Endothelial cell of umbilical vein (primary cell): ENCODE results near the gene FGFRL1. TPM values are rescaled to one million over a fixed set of nuclear protein-coding genes. Genes with fewer than 3 reads are reported as not detected.
"Not testable (repeated sequence)": the region's sequence is repeated elsewhere in the genome, so short reads cannot be mapped to it uniquely, and the experiment has no call there.

Experiments
- BruUV-seq: library from RNA; stranded (reverse); fragments of 400-500 nt; replicated peaks from 2 replicates; lab custom pipeline; 2021; lab: Mats Ljungman, UMichigan
- CTCF ChIA-PET: fragments of 300-600, 350-600 bp; sonication (Branson Sonifier 250); formaldehyde crosslinking; loops from one replicate; lab custom pipeline; 2021; ENCODE audit warnings: antibody characterized with exemption, inconsistent platforms; lab: Charles Lee
- POLR2A ChIA-PET: fragments of 300-600, 350-600 bp; sonication (Branson Sonifier 250); formaldehyde crosslinking; loops from one replicate; lab custom pipeline; 2021; ENCODE audit warnings: antibody characterized with exemption, inconsistent platforms; lab: Charles Lee
- DNase-seq: peaks from one replicate; pipeline ENCODE4 v3.0.0-alpha.2; 2011; ENCODE audit warnings: low read depth, low spot score
- FAIRE-seq: peaks from 2 replicates; lab custom pipeline; 2011; peaks lifted over from hg19 to GRCh38; lab: Jason Lieb, UNC
- H2AFZ ChIP-seq: 2 replicates; pipeline ENCODE4 v1.6.0; 2012; ENCODE audit warnings: low read depth, low read length, control low read depth, inconsistent platforms
- H3K27ac ChIP-seq: 2 replicates; pipeline ENCODE4 v1.5.1; 2011; ENCODE audit warnings: low read depth, mild to moderate bottlenecking, control low read depth, low read length, moderate library complexity; ENCODE audit not compliant: insufficient read depth
- H3K27me3 ChIP-seq, 2 experiments: 2 replicates each; pipeline versions ENCODE4 v1.6.0 to v1.6.1; 2011; ENCODE audit warnings: low read length in 2 of 2, mixed read lengths in 1 of 2; ENCODE audit not compliant: control insufficient read depth in 2 of 2, insufficient read depth in 2 of 2
- H3K36me3 ChIP-seq, 2 experiments: 2 replicates in 1 of 2; 3 replicates in 1 of 2; pipeline ENCODE4 v1.5.1; 2011; ENCODE audit warnings: low read length in 2 of 2, mild to moderate bottlenecking in 1 of 2, moderate library complexity in 1 of 2; ENCODE audit not compliant: control insufficient read depth in 2 of 2, insufficient read depth in 2 of 2; ENCODE audit errors: extremely low read depth in 1 of 2
- H3K4me1 ChIP-seq: 3 replicates; pipeline ENCODE4 v1.5.1; 2011; ENCODE audit warnings: mild to moderate bottlenecking, low read length; ENCODE audit not compliant: control insufficient read depth, insufficient read depth; ENCODE audit errors: extremely low read depth
- H3K4me2 ChIP-seq: 2 replicates; pipeline ENCODE4 v1.6.1; 2011; ENCODE audit warnings: low read length, control low read depth, mixed read lengths; ENCODE audit not compliant: insufficient read depth
- H3K4me3 ChIP-seq, 3 experiments: fragments of 200-600 bp in 1 of 3; sonication (generic), shearing (Covaris generic) in 1 of 3; replicated peaks in 1 of 3; 2 replicates each; pipeline ENCODE4 v1.5.1; 2011 to 2016; ENCODE audit warnings: control low read depth in 3 of 3, low read length in 3 of 3, mild to moderate bottlenecking in 2 of 3, inconsistent platforms in 1 of 3, low read depth in 1 of 3, moderate library complexity in 1 of 3; ENCODE audit not compliant: insufficient read depth in 1 of 3
- H3K79me2 ChIP-seq: 2 replicates; pipeline ENCODE4 v1.6.0; 2012; ENCODE audit warnings: low read length, inconsistent platforms; ENCODE audit not compliant: control insufficient read depth, insufficient read depth
- H3K9ac ChIP-seq: replicated peaks from 2 replicates; pipeline ENCODE3; 2011; ENCODE audit warnings: low read length, control low read depth; ENCODE audit not compliant: insufficient read depth; ENCODE audit errors: extremely low read depth
- H3K9me1 ChIP-seq: replicated peaks from 3 replicates; pipeline ENCODE4 v1.6.0; 2011; ENCODE audit warnings: mild to moderate bottlenecking, low read length; ENCODE audit not compliant: control insufficient read depth, insufficient read depth; ENCODE audit errors: extremely low read depth
- H3K9me3 ChIP-seq: replicated peaks from 2 replicates; pipeline ENCODE4 v1.5.1; 2012; ENCODE audit warnings: low read length, inconsistent platforms; ENCODE audit not compliant: control insufficient read depth, insufficient read depth
- H4K20me1 ChIP-seq: replicated peaks from 2 replicates; pipeline ENCODE3; 2011; ENCODE audit warnings: mild to moderate bottlenecking, low read length; ENCODE audit not compliant: control insufficient read depth, insufficient read depth; ENCODE audit errors: extremely low read depth
- CTCF ChIP-seq, 2 donors: IDR thresholded peaks; 1 replicate in 1 of 2; 2 replicates in 1 of 2; pipeline ENCODE4 v1.5.1; 2011; ENCODE audit warnings: low read length in 2 of 2, mild to moderate bottlenecking in 2 of 2, moderate library complexity in 2 of 2, control low read depth in 1 of 2, inconsistent platforms in 1 of 2, low read depth in 1 of 2; ENCODE audit not compliant: insufficient read depth in 1 of 2; ENCODE audit errors: extremely low read depth in 1 of 2
- EZH2 ChIP-seq: IDR thresholded peaks from 2 replicates; pipeline ENCODE4 v1.6.1; 2012; ENCODE audit warnings: borderline replicate concordance, low read depth, mild to moderate bottlenecking, moderate library complexity, low read length, inconsistent platforms; ENCODE audit not compliant: severe bottlenecking
- FOS ChIP-seq: IDR thresholded peaks from 2 replicates; pipeline ENCODE4 v1.6.1; 2011; ENCODE audit warnings: mild to moderate bottlenecking, low read length, moderate library complexity, borderline replicate concordance; ENCODE audit not compliant: insufficient read depth
- GATA2 ChIP-seq: IDR thresholded peaks from 2 replicates; pipeline ENCODE4 v1.7.0; 2011; ENCODE audit warnings: low read depth, mild to moderate bottlenecking, moderate library complexity, mixed read lengths, low read length; ENCODE audit not compliant: insufficient read length, insufficient read depth
- JUN ChIP-seq: IDR thresholded peaks from 2 replicates; pipeline ENCODE4 v1.6.1; 2011; ENCODE audit warnings: borderline replicate concordance, low read depth; ENCODE audit not compliant: insufficient read length, insufficient read depth
- MAX ChIP-seq: IDR thresholded peaks from 2 replicates; pipeline ENCODE4 v1.6.1; 2011; ENCODE audit not compliant: insufficient read depth, insufficient read length
- MYC ChIP-seq: IDR thresholded peaks from one replicate; pipeline ENCODE4 v1.6.1; 2011; ENCODE audit warnings: mild to moderate bottlenecking, low read depth, low read length
- POLR2A ChIP-seq: IDR thresholded peaks from 2 replicates; pipeline ENCODE4 v1.6.1; 2012; ENCODE audit warnings: low read depth, mild to moderate bottlenecking, control low read depth, low read length
- POLR2AphosphoS5 ChIP-seq: IDR thresholded peaks from 2 replicates; pipeline ENCODE4 v1.6.1; 2012; ENCODE audit warnings: low read depth, mild to moderate bottlenecking, control low read depth, low read length, moderate library complexity; ENCODE audit not compliant: insufficient read depth
- dilution Hi-C: fragments of 300-500 bp; cut with MboI; formaldehyde crosslinking; loops from one replicate; pipeline ENCODE4 v1.15.0; 2019; ENCODE audit warnings: low sequenced_read_pairs; ENCODE audit not compliant: extremely low pct_ligation_motif_present
- intact Hi-C: fragments of 100-400 bp; cut with micrococcal nuclease; formaldehyde crosslinking; loops from one replicate; pipeline ENCODE4 v1.10.0; 2022
- polyA plus RNA-seq, 4 experiments: library from polyadenylated mRNA; depleted of rRNA in 3 of 4; stranded (reverse) in 3 of 4; unstranded in 1 of 4; fragments of >200 nt; gene quantifications; 2 replicates each; pipeline versions ENCODE4 v1.2.1 to v1.2.3, GENCODE V29; 2011 to 2012; ENCODE audit warnings: missing spikeins in 1 of 4
- total RNA-seq: library from RNA; stranded (reverse); gene quantifications from 2 replicates; pipeline ENCODE4 v1.2.3, GENCODE V29; 2021

Gene FGFRL1
- total and polyA plus RNA-seq, 2 donors (not counting 3 experiments of a cell fraction or from before 2014, with no cell fraction given) = 33.3 to 74.6 TPM

GRCh38 chr4:1055243-1055701, 43.8 kb downstream of the FGFRL1 start:
- H3K36me3 ChIP-seq, FAIRE-seq, BruUV-seq, H3K4me1 ChIP-seq, dilution Hi-C loops, H3K9me3 ChIP-seq, H3K9me1 ChIP-seq, intact Hi-C loops, H2AFZ ChIP-seq, H3K27ac ChIP-seq, DNase-seq, H3K79me2 ChIP-seq, H3K4me2 ChIP-seq, H3K4me3 ChIP-seq, H3K9ac ChIP-seq, CTCF ChIA-PET, H4K20me1 ChIP-seq: not testable (repeated sequence)
- POLR2A ChIA-PET = interaction anchor here (0.7 kb wide), 1 partner anchor 9 kb away, joined by 3 read pairs; no protein-coding TSS in a partner anchor
- H3K27me3 ChIP-seq = peaks cover 18 to 21% of the 10 kb centered on the region in 2 experiments

GRCh38 chr4:1055721-1056590, 44.5 kb downstream of the FGFRL1 start:
- no peak overlapping the region for H3K4me3 ChIP-seq
- H3K4me1 ChIP-seq = peaks cover 3% of the 10 kb centered on the region
- intact Hi-C loops = no loop called here
- no peaks in the 10 kb centered on the region for H3K36me3 ChIP-seq
- H4K20me1 ChIP-seq = no peaks in the 10 kb centered on the region
- TF ChIP-seq JUN (no peak), MAX (no peak), POLR2A (no peak), POLR2AphosphoS5 (no peak), EZH2 (no peak), GATA2 (no peak), MYC (no peak), CTCF (IDR thresholded peaks at IDR 0.05; ENCODE audit: extremely low read depth in 1 of 2, insufficient read depth in 1 of 2, low read depth in 1 of 2, low read length in 2 of 2) (no peak), FOS (no peak)
- no peak overlapping the region for H3K9ac ChIP-seq
- dilution Hi-C loops = no loop called here
- H3K4me2 ChIP-seq = no peak overlapping the region
- CTCF ChIA-PET = no interaction called here
- H3K27ac ChIP-seq = no peak overlapping the region
- no peak for DNase-seq
- peaks cover 19 to 21% of the 10 kb centered on the region in 2 experiments for H3K27me3 ChIP-seq
- H3K9me1 ChIP-seq = no peaks in the 10 kb centered on the region
- POLR2A ChIA-PET = interaction anchor here (0.7 kb wide), 1 partner anchor 8 kb away, joined by 3 read pairs; no protein-coding TSS in a partner anchor
- no TSS peak for BruUV-seq
- H2AFZ ChIP-seq = no peak overlapping the region
- no peak for FAIRE-seq
- no peaks in the 10 kb centered on the region for H3K79me2 ChIP-seq
- H3K9me3 ChIP-seq = no peaks in the 10 kb centered on the region
